Skin epidermis (tissue), 12 donors: ENCODE measurements around the gene HIVEP3.
"Not testable (repeated sequence)": the region's sequence is repeated elsewhere in the genome, so short reads cannot be mapped to it uniquely, and the experiment has no call there.

Source experiments
- H3K27ac ChIP-seq, 21 experiments: fragments of 200-600 bp; sonication (generic) in 11 of 21; one replicate each; pipeline ENCODE4 v1.5.0; 2020; ENCODE audit warnings: mild to moderate bottlenecking in 3 of 21, inconsistent platforms in 2 of 21, moderate library complexity in 2 of 21
- H3K4me3 ChIP-seq, 7 experiments: fragments of 200-600 bp; sonication (generic) in 2 of 7; one replicate each; pipeline ENCODE4 v1.5.0; 2020; ENCODE audit warnings: inconsistent platforms in 2 of 7, mild to moderate bottlenecking in 2 of 7, moderate library complexity in 1 of 7

Gene HIVEP3

GRCh38 chr1:41925712-41926111, 7.0 kb upstream of the HIVEP3 start:
- Histone ChIP-seq H3K4me3 (no peak overlapping the region), H3K27ac (no peak overlapping the region)

- H3K4me3 ChIP-seq, result no peak overlapping the region
- no peak overlapping the region for H3K27ac ChIP-seq
These were observed 6.2 kb upstream of the HIVEP3 start for GRCh38 chr1:41924911-41925310.

GRCh38 chr1:41921271-41921670, 2.5 kb upstream of the HIVEP3 start:
- H3K4me3 ChIP-seq, H3K27ac ChIP-seq: not testable (repeated sequence)

- no peak overlapping the region for H3K27ac ChIP-seq
- H3K4me3 ChIP-seq, result no peak overlapping the region
These were observed 1.9 kb upstream of the HIVEP3 start for GRCh38 chr1:41920658-41921057.

GRCh38 chr1:41919764-41920397, 1.2 kb upstream of the HIVEP3 start:
- Histone ChIP-seq H3K27ac (peak overlapping the region in 4 of 21 experiments; percentile 39 to 60 (median 52)), H3K4me3 (peak overlapping the region in 1 of 7 experiments; percentile 14)

- peak overlapping the region in 2 of 21 experiments; percentile 50 to 60 for H3K27ac ChIP-seq
- H3K4me3 ChIP-seq, result no peak overlapping the region
These were observed 409 bp upstream of the HIVEP3 start for GRCh38 chr1:41919131-41919530.

- H3K27ac ChIP-seq, result peak overlapping the region in 12 of 21 experiments; percentile 9 to 77 (median 58)
- H3K4me3 ChIP-seq, result peak overlapping the region; percentile 29 to 62 (median 37)
These were observed 780 bp downstream of the HIVEP3 start for GRCh38 chr1:41917835-41918449.

- peak overlapping the region in 2 of 7 experiments; percentile 34 to 62 for H3K4me3 ChIP-seq
These were observed 1.6 kb downstream of the HIVEP3 start for GRCh38 chr1:41917076-41917475.

GRCh38 chr1:41915786-41916571, 2.7 kb downstream of the HIVEP3 start:
- Histone ChIP-seq H3K27ac (peak overlapping the region in 4 of 21 experiments; percentile 19 to 77 (median 44)), H3K4me3 (no peak overlapping the region)

More at GRCh38 chr1:41917076-41917475, 1.6 kb downstream of the HIVEP3 start:
- peak overlapping the region in 3 of 21 experiments; percentile 62 to 77 (median 62) for H3K27ac ChIP-seq

GRCh38 chr1:41914516-41914915, 4.2 kb downstream of the HIVEP3 start:
- peak overlapping the region in 3 of 21 experiments; percentile 1 to 62 (median 6) for H3K27ac ChIP-seq

GRCh38 chr1:41913014-41913413, 5.7 kb downstream of the HIVEP3 start:
- Histone ChIP-seq H3K27ac (no peak overlapping the region), H3K4me3 (no peak overlapping the region)

More at GRCh38 chr1:41914516-41914915, 4.2 kb downstream of the HIVEP3 start:
- no peak overlapping the region for H3K4me3 ChIP-seq

GRCh38 chr1:41908288-41908895, 10.3 kb downstream of the HIVEP3 start:
- H3K27ac ChIP-seq, result no peak overlapping the region
- no peak overlapping the region for H3K4me3 ChIP-seq

- Histone ChIP-seq H3K4me3 (no peak overlapping the region), H3K27ac (no peak overlapping the region)
These were observed 11.3 kb downstream of the HIVEP3 start for GRCh38 chr1:41907446-41907845.

- Histone ChIP-seq H3K4me3 (no peak overlapping the region), H3K27ac (no peak overlapping the region)
These were observed 11.8 kb downstream of the HIVEP3 start for GRCh38 chr1:41906943-41907342.

- H3K4me3 ChIP-seq, result no peak overlapping the region
- H3K27ac ChIP-seq, result no peak overlapping the region
These were observed 13.5 kb downstream of the HIVEP3 start for GRCh38 chr1:41905093-41905675.

- Histone ChIP-seq H3K4me3 (no peak overlapping the region), H3K27ac (no peak overlapping the region)
These were observed 16.1 kb downstream of the HIVEP3 start for GRCh38 chr1:41902664-41903063.

- no peak overlapping the region for H3K27ac ChIP-seq
- no peak overlapping the region for H3K4me3 ChIP-seq
These were observed 16.6 kb downstream of the HIVEP3 start for GRCh38 chr1:41902159-41902577.

- no peak overlapping the region for H3K27ac ChIP-seq
- H3K4me3 ChIP-seq, result no peak overlapping the region
These were observed 17.2 kb downstream of the HIVEP3 start for GRCh38 chr1:41901551-41901950.

- Histone ChIP-seq H3K27ac (no peak overlapping the region), H3K4me3 (no peak overlapping the region)
These were observed 17.9 kb downstream of the HIVEP3 start for GRCh38 chr1:41900603-41901444.
